GM19025 (cell line): Measurements from ENCODE around the gene AP1B1.
"Not testable (repeated sequence)": the region's sequence is repeated elsewhere in the genome, so short reads cannot be mapped to it uniquely, and the experiment has no call there.

Experiments used
- ATAC-seq: cut with Tn5 transposase; IDR thresholded peaks from one replicate; pipeline ENCODE4 v1.9.1; 2021; ENCODE audit warnings: mild to moderate bottlenecking, low read depth, moderate library complexity; ENCODE audit not compliant: unreplicated experiment

AP1B1 gene

DNA sequence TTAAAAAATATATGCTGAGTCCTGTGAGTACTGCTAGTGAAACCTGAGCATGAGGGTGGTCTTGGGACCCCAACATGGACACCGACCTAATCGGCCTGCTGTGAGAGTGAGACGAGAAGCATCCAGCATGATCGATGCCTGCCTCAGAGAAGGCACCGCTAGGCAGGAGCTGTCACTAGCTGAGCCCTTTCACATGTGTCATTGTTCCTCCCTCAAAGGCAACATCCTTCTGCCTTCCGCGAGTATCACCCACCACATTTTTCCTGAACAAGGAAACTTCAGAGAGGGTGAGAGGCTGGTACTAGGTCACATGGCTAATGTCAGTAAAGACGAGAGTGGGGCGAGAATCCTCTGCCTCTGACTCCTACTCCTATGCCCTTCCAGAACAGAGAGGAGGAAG is 35.6 kb downstream of the AP1B1 start:
- ATAC-seq, result no peak

DNA sequence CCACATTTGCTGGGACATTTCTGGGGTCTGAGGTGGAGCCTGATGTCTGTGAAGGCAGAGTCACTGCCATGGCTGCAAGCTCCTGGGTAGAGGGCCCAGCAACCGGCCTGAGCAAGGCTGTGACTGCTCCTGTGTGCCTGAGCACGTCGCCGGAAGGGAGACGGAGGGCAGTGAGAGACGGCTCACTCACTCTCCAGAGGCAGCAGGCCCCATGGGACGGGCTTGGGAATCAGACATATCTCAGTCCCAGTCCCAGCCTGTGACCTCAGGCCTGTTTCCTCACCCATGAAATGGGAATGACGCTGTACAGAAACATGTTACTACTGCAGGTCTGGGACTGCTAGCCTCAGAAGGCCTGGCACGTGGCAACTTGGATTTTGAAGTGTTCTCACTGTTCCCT is 36.5 kb downstream of the AP1B1 start:
- ATAC-seq, result no peak

DNA sequence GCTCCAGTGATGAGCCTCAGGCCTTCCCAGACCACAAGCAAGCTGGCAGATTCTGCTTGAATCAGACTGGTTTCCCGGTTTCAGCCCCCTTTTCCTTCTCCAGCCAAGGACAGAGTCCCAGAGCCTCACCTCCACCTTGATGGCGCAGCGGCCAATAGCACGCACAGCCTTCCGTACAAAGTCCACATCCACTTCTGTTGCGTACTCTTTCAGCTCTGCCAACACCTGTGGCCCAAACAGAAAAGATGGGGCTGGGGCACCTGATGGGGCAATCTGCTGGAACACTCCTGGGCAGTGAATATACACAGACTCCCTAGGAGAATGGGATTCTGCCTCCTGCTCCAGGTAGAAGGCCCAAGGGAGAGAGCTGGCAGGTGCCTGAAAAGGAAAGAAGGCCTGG is 37.3 kb downstream of the AP1B1 start:
- ATAC-seq, result no peak

DNA sequence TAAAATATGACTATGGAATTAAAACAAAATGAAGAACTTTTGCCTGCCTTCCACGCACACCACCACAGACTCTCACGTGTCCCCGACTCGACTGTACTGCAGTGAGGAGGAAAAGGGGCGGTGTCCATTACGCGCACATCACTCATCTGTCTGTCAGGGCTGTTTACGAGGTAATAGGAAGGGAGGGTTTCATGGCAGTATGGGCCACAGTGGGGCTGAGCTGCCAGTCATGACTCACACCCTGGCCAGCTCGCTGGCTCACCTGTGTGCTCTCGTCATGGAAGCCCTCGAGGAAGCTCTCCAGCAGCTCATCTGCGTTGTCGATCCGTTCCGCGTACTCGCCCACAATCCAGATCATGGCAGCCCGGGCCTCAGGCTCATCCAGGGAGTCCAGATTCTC is 39.4 kb downstream of the AP1B1 start:
- ATAC-seq, result no peak

DNA sequence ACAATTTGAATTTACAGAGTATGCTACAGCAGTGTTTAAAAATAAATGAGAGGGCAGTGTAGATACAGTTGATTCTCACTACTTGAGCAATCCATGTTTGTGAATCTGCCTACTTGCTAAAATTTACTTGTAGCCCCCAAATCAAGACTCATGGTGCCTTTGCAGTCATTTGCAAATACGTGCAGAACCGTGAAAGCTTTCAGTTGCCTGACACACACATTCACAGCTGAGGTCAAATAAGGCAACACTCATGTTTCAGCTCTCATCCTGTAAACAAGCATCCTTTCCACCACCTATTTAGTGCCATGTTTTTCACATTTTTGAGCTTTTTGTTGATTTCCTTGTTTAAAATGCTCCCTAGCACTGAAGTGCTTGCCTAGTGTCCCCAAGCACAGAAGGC is 40.3 kb downstream of the AP1B1 start:
- no peak for ATAC-seq

DNA sequence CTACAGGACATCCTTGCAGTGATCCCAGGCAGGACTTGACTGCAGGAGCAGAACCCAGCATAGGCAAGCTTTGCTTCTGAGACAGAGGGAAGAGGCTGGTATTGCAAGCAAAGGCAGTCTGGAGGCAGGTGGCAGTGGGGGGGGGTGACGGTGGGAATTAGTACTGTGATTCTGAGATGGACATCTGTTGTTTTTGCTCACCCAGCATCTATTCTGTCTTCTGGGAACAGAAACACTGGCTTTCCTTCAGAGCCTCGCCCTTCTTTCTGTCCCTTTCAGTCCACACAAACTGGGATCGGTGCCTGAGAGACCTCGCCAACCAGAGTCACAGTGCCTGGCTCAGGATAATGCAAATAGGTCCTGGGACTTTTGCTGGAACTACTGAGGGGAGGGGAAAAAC is 41.7 kb downstream of the AP1B1 start:
- no peak for ATAC-seq

DNA sequence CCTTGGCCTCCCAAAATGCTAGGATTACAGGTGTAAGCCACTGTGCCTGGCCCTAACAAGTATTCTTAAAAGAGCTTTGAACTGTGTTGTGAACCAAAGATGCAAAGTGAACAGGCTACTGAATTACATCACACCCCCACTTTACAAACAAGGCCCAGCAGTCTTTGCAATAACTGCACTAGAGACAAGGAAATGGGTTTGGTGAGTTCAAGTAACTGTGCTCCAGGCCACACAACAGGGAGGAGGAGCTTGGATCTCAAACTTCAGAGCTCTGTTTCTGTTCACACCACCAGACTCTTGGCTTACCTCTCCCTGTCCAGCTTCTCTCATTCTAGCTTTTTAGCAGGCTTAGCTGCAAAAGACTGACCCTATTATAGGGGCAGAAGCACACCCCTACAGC is 42.4 kb downstream of the AP1B1 start:
- no peak for ATAC-seq

DNA sequence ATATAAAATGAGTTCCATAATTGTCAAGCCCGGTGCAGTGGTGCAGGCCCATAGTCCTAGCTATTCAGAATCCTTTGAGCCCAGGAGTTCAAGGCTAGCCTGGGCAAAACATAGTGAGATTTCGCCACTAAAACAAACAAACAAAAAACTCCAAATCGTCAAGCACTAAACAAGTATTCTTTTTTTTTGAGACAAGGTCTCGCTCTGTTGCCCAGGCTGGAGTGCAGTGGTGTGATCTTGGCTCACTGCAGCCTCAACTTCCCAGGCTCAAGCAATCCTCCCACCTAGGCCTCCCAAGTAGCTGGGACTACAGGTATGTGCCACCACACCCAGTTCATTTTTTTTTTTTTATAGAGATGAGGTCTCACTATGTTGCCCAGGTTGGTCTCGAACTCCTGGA is 43.5 kb downstream of the AP1B1 start:
- ATAC-seq, result not testable (repeated sequence)

DNA sequence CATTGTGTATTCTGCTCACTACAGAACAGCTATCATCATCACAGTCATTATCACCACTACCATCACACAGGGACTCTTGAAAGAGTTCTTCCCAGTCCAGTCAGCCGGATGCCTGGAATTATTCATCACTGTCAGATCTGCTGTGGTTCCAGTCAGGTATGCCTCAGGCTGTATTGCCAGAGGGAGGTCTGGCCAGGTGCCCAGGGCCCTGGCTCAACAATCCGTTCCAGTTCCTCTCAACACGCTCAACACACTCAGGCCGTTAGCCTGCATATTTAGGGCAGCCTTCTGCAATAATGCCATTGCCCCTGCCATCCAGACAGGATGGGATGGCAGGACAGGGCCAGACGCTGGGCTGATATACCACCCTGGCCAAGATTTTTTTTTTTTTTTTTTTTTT is 44.2 kb downstream of the AP1B1 start:
- ATAC-seq, result no peak

DNA sequence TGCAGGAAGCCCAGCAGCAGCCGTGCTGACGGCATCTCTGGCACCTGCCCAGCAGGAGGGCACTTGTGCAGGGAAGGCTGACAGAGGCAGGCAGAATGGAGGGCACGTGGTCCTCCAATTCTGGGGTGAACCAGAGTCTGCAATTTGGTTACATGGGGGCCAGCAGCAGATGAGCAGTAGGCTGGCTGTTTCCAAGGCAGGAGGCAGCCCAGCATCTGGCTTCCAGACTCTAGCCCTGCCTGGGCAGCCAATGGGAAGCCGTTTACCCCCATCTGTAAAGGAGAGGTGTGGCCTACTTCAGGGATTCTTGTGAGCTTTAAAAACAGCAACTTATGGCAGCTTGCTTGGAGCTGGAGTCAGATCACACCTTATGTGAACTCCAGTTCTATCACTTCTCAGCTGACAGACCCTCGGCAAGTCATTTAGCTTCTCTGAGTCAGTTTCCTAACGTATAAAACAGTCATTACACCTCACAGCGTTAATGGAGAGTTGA is 45.0 kb downstream of the AP1B1 start:
- no peak for ATAC-seq

DNA sequence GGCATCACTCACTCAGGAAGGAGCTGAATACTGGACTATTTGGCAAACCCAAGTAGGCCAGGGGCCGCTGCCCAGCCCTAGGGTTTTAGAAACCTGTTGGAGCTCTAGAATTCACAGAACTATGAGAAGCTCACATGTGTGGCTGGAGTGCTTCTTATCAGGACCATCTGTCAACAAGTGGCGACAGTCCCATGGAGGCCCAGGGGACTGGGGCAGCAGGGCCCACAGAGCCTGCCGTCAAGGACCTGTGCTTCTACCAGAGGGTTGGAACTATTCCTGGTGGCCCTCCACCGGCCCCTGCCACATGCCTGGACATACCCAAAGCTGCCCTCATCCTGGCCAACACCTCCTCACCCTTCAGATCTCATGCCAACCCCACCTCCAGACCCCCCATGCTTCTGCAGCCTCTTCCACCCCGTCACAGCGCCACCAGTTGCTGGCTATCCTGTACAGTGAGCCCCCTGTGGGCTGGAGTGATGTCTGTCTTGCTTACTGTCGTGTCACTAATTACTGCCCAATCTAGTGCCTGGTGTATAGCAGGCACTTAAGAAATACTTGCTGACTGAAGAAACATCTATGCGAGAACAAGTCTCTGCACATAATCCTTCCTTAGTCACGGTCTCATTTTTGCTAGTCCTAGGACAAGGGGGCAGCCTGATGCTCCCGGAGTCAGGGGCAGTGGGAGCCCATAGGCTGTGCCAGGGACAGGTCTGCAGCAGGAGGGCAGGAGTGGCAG is 45.6 kb downstream of the AP1B1 start:
- no peak for ATAC-seq

DNA sequence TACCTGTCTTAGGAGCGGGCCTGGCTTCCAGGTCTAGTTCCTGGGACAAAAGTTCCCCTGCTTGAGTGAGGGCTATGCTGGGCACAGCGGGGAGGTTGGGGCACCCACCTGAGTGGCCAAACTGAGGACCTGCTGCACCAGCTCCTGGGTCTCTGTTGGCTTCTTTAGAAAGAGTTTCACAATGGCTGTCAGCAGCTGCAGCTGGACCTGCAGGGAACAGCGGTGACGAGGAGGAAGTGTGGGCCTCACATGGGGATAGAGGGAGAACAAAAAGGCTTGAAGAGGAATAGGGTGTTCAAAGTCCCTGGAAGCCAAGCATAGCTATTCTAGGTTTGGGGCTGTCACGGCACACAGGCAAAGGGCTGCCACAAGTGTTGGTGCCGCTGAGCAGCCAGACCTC is 46.2 kb downstream of the AP1B1 start:
- no peak for ATAC-seq

DNA sequence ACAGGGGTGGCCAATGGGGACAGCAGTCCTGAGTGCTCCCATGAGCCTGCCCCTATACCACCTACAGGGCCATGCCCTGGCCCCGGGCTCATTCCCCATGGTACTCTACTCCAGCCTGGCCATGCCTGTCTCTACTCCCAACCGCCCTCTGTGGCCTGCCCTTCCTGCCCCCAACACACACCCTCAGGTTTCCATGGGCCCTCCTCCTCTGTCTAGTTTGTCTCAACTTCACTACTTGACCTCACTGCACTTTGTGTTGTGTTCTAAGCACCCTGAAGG is 46.6 kb downstream of the AP1B1 start:
- ATAC-seq, result no peak

DNA sequence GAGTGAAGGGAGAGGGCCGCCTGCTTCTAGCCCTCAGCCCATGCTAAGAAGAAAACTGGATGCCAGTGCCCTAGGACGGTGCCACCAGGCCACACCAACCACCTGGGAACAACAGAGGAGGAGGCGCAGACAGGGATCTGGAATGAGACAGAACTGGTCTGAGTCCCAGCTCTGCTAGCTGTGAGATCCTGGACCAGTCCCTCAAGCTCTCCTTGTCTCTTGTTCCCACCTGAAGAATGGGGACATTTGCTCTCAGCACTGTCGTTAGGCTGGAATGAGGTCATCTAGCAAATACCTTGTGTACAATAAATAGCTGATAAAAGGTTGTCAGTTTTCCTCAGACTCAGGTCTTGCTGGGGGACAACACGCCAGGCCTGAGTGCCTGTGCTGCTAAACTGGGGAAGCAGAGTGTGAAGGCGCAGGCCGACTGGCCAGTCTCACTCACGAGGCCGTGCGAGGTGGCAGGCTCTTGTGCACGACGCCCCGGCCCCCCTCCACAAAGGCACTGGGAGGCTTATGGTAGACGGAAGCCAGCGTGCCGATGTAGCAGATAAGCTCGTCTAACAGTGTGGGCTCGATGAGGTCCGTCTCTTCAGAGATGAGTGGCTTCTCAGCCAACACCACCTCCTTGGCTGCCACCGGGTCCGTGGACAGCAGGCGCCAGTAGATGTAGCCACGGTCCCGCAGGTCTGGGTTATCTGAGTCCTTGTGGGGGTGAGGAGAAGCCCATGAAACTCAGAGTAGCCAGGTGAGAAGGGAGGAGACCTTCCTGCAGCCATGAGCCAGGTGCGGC is 47.1 kb downstream of the AP1B1 start:
- ATAC-seq, result no peak

DNA sequence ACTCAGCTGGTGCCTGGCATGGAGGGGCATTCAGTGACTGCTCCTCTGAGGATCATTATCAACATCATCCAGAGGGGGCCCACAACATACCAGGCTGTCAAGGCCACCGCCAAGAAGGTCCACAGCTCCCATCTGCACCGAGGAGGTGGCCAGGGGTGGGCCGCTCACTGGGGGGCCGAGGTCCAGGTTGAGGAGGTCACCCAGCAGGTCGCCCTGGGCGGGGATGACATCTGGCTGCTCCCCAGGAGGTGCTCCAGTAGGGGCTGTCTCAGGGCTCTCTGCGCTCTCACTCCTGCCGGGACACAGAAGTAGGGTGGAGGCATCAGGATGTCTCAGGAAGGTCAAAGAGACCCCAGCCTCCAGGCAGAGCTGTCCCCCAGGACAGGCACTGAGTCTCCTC is 47.8 kb downstream of the AP1B1 start:
- no peak for ATAC-seq

DNA sequence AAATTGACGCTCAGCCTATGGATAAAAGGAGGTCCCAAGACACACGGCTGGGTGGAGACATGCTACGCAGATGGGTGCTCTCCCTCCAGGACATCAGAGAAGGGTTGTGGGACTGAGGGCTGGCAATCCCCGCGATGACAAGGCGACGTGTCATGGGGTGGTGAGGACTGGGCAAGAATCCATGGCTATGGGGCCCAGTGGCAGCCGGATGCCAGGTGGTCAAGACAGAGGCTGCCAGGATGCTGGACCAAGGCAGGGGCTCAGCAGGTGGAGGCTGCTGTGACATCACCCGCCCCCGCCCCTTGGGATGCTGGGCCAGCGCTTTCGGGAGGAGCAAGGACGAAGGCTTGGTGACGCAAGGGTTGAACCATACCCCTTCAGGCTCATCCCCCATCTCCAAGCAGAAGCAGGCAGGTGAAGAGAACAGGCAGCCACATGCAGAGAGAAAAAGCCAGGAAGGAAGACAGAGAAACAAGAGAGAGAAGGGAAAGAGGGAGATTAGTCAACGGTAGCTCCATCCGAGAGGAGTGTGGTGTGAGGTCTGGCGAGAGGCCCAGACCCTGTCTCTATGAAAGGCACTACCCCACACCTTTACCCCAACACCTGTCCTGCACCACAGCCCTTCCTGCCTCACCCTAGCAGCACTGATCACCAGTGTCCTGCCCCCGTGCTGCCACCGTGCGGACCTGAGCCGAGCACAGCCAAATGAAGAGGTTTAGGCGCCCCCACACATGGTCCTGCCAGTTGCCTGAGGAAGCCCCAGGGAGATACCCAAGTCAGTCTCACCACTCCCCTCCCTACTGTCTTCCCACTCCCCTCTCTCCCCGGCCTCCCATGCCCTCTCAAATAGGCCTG is 48.8 kb downstream of the AP1B1 start:
- no peak for ATAC-seq

DNA sequence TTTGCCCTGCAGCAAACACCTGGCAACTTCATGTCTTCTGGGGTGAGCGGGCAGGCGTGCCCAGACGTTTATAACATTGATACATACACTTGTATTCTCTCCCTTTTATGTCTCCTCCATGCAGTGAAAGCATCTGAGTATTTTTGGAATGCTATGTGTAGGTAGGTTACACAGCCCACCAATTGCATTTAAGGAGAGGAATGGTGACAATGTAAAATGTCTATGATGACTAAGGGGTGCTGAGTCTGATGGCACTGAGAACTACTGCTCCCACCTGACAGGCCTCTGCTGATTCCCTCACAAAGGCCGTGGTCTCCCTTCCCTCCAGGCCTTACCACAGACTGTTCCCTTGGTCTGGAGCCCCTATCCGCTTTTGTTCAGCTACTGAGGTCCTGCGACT is 50.0 kb downstream of the AP1B1 start:
- ATAC-seq, result no peak

DNA sequence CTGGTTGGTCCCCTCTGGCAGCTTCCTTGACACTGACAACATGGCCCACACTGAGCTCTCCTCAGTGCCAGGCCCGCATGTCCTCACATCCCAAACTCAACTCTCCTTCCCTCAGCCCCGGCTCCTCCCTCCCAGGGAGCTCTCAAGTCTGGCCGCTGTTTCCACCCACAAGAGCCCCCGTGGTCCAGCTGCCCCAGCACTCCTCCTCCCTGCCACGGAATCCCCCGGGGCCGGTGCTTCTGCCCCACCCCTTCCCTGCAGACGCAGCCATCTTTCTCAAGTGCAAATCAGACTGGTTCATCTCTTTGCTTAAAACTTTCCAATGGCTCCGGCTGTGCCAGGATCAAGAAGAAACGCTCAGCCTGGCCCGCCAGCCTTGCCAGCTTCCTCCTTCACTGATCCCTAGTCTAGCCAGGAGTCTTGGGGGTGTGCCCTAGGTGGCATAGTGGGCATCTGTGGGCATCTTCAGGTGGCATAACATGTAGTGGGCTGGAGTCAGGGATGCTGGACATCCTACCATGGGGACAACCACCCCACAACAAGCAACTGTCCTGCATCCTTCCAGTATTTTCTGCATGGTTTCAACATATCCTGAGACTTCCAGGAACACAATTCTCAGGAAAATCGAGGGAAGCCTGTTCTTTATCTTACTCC is 50.6 kb downstream of the AP1B1 start:
- no peak for ATAC-seq

DNA sequence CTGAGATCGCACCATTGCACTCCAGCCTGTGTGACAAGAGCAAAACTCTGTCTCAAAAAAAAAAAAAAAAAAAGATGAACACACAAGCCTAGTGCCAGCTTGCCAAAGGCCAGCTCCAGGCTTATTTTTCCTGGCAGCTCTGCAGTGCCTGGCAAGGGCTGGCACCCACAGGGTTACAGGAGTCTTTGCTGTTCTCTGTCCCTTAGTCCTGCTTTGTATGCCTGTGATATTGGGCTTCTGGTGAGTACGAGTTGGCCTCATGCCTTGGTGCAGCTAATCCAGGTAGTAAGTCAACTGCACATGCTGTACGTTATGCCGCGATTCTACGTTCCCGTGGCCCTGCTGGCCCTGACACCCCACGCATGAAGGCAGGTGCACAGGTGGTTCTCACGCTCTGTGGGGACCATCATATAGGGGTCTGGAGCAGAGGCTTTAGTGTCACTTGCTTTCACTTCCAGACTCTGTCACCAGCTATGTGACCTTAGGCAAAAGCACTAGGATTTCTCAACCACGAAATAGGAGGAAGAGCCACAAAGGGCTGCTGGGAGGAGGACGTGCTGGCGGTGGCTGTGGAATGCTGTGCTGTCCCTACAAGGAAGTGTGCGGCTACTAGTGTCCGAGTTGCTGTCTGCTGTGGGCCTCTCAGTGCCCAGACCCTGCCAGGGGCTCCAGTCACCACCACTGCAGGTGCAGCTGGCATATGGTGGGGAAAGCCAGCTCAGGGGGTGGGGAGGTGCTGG is 51.4 kb downstream of the AP1B1 start:
- ATAC-seq, result no peak

DNA sequence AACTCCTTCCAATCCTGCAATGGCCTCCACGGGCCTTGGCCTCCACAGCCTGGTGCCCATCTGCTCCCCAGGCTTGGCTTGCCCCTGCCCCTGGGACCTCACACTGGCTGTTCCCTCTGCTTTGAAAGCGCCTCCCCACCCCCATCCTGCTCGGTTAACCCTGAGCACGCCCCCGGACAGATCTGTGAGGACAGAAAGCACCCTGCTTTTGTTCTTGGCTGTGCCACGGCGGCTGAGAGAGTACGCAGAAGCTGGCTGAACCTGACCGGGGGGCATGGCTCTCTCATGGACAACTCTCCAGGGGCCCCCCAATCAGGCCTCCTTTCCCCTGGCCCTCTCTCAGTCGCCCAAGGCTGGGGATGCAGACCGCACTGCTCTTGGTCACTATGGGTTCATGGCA is 52.7 kb downstream of the AP1B1 start:
- ATAC-seq, result no peak
